ENCODE results near the gene GPR62.
"Not testable (repeated sequence)": the region's sequence is repeated elsewhere in the genome, so short reads cannot be mapped to it uniquely, and the experiment has no call there.

Gene GPR62

GRCh38 chr3:51955175-51955892, at the start of gene GPR62:
Gene GPR62, plus strand, starts transcription at chr3:51955381. Its CDS starts 272 bp downstream, at chr3:51955653.
- DNase-seq = no peak

- DNase-seq = no peak
Measured at GRCh38 chr3:51908026-51908425, 47.2 kb upstream of the GPR62 start.

- no peak for DNase-seq
Measured at GRCh38 chr3:51916418-51916817, 38.8 kb upstream of the GPR62 start.

- no peak for DNase-seq
Measured at GRCh38 chr3:51921081-51921578, 34.1 kb upstream of the GPR62 start.

- no peak for DNase-seq
Measured at GRCh38 chr3:51927061-51927977, 27.9 kb upstream of the GPR62 start.

GRCh38 chr3:51928438-51928837, 26.7 kb upstream of the GPR62 start:
- no peak for DNase-seq

GRCh38 chr3:51928981-51929380, 26.2 kb upstream of the GPR62 start:
- DNase-seq = not testable (repeated sequence)

GRCh38 chr3:51929420-51930003, 25.7 kb upstream of the GPR62 start:
- DNase-seq = no peak

- no peak for DNase-seq
Measured at GRCh38 chr3:51930439-51930838, 24.7 kb upstream of the GPR62 start.

GRCh38 chr3:51931756-51932155, 23.4 kb upstream of the GPR62 start:
- no peak for DNase-seq

GRCh38 chr3:51932471-51933370, 22.5 kb upstream of the GPR62 start:
- no peak for DNase-seq

- no peak for DNase-seq
Measured at GRCh38 chr3:51933471-51934138, 21.6 kb upstream of the GPR62 start.

- DNase-seq = no peak
Measured at GRCh38 chr3:51934139-51934850, 20.9 kb upstream of the GPR62 start.

GRCh38 chr3:51934991-51935885, 19.9 kb upstream of the GPR62 start:
- DNase-seq = no peak

- DNase-seq = no peak
Measured at GRCh38 chr3:51935886-51936755, 19.1 kb upstream of the GPR62 start.

- no peak for DNase-seq
Measured at GRCh38 chr3:51937014-51937413, 18.2 kb upstream of the GPR62 start.

- no peak for DNase-seq
Measured at GRCh38 chr3:51937611-51938450, 17.4 kb upstream of the GPR62 start.

Data from NCI-H2029 (cell line).